H54 (cell line): Measurements from ENCODE around the gene MBOAT7.
"Not testable (repeated sequence)": the region's sequence is repeated elsewhere in the genome, so short reads cannot be mapped to it uniquely, and the experiment has no call there.

Experiments
- DNase-seq: peaks from one replicate; pipeline ENCODE4 v3.0.0; 2011; ENCODE audit warnings: low spot score, mixed read lengths; ENCODE audit not compliant: insufficient read length
- FAIRE-seq: peaks from 3 replicates; lab custom pipeline; 2011; peaks lifted over from hg19 to GRCh38; lab: Jason Lieb, UNC
- POLR2A ChIP-seq: IDR thresholded peaks from 2 replicates; pipeline ENCODE4 v1.6.1; 2011; ENCODE audit warnings: low read depth, mild to moderate bottlenecking, low read length

The MBOAT7 gene

DNA sequence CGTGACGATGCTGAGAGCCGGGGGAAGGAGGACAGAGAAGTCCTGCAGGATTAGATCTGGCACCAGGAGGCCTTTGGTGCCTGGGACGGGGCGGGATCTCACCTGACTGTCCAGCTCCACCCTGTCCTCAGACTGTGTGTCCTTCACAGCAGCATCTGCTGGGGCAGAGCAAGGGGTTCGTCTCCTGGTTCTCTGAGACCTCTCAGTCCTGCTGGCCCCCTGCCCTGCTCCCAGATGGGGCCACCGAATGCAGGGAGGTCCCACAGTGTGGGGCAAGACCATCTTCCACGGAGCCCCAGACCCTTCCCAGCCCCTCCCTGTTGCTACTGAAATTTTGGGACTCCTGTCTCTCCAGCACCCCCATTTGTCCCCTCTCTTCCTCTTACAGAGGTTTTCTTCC lies 28.9 kb upstream of the MBOAT7 start:
- TF ChIP-seq POLR2A, result no peak
- DNase-seq (no peak), FAIRE-seq (no peak)

DNA sequence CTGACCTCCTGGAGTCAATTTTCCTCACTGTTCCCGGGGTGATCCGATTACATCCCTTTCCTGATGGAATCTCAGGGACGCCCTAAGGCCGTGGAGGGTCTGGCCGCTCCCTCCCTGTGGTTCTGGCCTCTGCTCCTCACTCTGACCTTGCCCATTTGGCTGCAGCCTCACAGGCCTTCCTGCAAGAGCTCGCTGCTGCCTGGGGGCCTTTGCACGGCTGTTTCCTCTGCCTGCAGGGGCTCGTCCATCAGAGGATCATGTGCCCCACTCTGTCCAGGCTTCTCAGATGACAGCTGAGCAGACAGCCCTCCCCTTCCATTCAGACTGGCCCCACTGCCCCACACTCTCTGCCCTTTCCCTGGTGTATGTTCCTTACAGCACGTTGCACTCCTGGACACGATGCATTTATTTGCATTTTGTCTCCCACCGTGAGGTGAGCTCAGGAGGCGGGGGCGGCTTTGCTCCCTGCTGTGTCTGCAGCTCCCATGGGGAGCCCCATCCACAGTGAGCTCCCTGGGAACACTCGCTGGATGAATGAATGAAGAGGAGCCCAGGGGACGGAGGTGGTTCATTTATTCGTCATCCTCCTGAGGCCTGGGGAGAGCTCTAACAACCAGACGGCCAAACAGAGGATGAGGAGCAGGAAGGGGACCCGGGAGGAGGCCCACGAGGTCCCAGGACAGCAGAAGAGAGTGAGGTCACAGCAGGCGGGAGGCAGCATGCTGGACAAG lies 28.3 kb upstream of the MBOAT7 start:
- not testable (repeated sequence) for FAIRE-seq, DNase-seq

DNA sequence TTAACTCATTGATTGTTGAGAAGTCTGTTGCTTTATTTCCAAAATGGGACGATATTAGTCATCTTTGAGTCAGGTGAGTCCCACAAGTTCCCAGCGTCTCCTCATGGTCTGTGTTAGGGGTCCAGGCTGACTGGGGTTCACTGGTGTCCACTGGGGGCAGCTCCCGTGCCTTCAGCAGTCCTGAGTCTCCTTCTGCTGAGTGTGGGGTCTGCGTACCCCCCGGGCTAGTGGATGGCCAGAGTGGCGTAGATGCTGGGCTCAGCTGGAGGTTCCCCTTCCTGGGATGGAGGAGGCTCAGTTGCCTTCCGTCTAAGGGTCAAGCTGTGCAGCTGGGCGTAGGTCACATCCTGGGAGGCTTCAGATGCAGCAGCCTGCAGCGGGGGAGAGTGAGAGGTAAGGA lies 27.5 kb upstream of the MBOAT7 start:
- FAIRE-seq (no peak), DNase-seq (no peak)
- TF ChIP-seq POLR2A, result no peak

DNA sequence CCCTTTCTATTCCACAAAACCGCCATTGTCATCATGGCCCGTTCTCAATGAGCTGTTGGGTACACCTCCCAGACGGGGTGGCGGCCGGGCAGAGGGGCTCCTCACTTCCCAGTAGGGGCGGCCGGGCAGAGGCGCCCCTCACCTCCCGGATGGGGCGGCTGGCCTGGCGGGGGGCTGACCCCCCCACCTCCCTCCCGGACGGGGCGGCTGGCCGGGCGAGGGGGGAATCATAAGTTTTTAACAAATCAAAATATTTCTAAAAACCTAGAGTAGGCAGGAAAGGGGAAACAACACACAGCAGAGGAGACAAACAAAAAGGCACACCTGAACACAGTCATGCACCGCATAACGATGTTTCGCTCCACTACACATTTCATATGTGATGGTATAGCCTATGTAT lies 25.4 kb upstream of the MBOAT7 start:
- FAIRE-seq, DNase-seq: not testable (repeated sequence)

DNA sequence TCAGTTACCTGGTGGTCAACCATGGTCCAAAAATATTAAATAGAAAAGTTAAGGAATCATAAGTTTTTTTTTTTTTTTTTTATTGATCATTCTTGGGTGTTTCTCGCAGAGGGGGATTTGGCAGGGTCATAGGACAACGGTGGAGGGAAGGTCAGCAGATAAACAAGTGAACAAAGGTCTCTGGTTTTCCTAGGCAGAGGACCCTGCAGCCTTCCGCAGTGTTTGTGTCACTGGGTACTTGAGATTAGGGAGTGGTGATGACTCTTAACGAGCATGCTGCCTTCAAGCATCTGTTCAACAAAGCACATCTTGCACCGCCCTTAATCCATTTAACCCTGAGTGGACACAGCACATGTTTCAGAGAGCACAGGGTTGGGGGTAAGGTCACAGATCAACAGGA lies 24.8 kb upstream of the MBOAT7 start:
- not testable (repeated sequence) for DNase-seq, FAIRE-seq

DNA sequence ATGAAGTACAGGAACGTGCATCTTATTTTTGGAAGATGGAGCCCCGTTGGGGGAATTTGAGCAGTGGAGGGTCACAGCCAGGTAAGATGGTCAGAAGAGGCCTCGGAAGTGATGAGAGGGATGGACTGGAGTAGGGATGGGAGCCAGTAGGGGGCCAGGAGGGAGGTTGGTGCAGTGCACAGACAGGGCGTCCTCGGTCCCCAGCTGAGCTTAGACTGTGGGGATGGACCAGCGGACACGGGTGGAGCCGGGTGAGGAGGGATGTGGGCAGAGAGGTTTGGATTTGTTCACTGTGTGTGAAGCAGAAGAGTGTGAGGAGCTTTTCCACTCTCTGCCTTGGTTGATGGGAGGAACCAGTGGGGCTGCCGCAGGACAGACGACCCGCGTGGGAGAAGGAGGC lies 21.9 kb upstream of the MBOAT7 start:
- no peak for TF ChIP-seq POLR2A
- DNase-seq (no peak), FAIRE-seq (no peak)

DNA sequence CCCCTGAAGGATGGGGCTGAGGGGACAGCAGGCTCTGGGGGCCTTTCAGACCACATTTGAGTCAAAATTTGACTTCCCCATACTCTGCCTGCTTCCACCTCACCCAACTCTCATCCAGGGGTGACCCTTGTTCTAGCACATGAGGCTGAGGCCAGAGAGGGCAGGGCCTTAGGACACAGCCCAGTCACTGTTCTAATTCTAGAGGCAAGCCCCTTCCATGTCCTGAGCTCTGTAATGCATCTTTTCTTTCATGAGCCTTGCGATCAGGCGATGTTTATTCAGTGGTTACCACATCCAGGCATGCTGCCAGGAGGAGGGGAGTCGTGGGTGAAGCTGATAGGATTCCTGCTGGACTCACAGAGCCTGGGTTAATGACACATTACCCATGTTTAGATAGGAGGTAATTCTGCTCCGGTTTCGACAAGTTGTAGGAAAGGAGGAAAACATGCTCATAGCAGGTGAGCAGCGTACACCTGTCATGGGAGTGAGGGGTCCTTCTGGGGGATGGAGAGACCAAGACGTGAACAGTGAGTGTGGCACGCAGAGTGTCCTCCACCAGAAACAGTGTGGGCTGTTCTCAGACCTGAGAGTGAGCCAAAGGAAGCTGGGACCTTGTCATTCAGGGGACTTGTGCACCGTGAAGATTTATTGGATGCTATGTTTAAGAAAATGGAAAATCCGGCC lies 20.6 kb upstream of the MBOAT7 start:
- TF ChIP-seq POLR2A, result no peak
- peak; percentile 73 for FAIRE-seq
- DNase-seq, result peak; percentile 98

DNA sequence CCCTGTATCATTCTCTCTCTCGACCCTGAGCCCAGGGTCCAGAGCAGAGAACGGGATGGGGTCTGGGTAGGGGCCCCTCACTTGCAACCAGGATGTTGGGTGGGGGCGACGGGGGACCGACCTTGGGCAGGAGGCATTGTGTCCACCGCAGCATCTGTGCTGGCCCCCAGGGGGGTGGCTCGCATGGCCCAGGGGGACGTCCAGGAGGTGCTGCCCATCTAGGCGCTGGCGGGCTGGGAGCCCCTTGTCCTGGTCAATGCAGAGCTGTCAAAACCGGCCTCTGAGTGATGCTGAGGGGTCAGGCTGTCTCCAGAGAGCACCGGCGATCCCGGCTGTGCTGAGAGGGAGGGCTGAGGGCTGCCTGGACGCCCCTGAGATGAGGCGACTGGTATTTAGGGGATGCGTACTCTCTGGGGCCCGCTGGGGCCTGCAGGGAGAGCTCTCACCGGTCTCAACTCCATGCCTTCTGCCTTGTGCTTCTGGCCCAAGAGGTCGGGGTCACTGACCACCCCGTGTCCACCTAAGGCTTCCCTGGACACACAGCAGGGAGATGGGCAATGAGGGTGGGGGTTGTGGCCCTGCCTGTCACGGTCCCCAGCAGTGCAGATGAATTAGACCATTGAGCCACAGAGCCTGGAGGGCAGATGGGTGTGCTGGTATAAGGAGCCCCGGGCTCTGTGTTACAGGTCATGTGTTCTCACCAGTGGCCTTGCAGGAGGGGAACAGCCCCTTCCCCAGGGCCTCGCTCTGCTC lies 19.9 kb upstream of the MBOAT7 start:
- DNase-seq, result peak; percentile 53
- FAIRE-seq, result no peak
- peak; percentile 17; the same call in 1 of the 2 replicates for TF ChIP-seq POLR2A

DNA sequence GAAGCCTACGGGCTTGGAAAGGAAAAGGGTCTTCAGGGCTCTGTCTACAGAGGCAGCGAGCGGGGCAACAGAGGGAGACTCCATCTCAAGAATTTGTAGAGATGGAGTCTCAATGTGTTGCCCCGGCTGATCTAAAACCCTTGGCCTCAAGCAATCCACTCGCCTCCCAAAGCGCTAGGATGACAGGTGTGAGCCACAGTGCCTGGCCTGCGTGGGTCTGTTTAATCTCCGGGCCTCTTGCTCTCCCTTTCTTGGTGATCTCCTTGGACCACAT lies 19.3 kb upstream of the MBOAT7 start:
- no peak for TF ChIP-seq POLR2A
- FAIRE-seq, result no peak
- no peak for DNase-seq

DNA sequence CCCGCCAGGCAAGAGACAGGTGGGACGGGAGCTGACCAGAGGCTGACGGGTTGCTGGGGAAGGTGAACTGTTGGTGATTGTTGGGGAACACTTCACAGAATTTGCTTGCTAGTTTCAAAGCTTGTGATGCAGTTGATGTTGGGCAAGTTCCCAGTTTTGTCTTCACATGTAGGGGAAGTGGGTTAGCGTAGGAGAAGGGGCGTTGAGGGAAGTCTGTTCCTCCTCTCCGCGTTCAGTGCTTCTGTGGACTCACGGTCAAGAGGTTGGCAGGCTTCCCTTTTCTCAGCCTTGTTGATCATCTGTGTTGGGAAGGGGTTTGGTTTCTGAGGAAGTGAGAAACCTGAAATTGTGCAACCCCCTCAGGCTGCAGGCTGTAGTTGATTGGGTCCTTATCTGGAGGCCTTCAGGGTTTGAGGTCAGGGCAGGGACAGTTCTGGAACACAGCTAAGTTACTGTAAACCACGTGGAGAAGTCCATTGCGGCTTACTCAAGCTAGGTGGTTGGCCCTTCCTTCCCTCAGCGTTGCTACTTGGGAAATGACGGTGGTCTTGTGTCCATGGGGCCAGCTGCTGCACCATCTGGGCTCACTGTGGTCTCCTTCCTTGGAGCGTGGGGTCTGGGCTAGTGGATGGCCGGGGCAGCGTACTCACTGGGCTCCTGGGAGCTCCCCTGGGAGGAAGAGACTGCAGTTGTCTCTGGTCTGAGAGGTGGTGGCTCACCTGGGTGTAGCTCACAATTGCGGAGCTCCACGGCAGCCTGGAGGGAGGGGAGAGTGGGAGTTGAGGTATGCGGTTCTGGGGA lies 18.8 kb upstream of the MBOAT7 start:
- no peak for FAIRE-seq
- DNase-seq, result no peak

DNA sequence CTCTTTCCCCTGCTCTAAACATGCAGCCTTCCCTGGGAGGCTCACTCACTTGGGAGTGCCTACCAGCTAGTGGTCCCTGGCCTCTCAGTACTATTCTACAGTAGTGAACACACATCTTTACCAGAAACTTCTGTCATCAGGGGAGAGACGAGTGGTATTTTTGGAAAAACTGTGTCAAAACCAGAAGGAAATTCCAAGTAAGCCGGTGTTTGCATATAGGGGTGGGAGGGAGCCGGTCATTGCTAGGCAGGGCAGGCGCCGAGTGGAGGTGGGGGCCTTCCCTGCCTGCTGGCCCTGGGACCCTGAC lies 18.2 kb upstream of the MBOAT7 start:
- no peak for DNase-seq
- no peak for FAIRE-seq
- no peak for TF ChIP-seq POLR2A

More for the DNA sequence above, 18.8 kb upstream of the MBOAT7 start:
- TF ChIP-seq POLR2A, result no peak

DNA sequence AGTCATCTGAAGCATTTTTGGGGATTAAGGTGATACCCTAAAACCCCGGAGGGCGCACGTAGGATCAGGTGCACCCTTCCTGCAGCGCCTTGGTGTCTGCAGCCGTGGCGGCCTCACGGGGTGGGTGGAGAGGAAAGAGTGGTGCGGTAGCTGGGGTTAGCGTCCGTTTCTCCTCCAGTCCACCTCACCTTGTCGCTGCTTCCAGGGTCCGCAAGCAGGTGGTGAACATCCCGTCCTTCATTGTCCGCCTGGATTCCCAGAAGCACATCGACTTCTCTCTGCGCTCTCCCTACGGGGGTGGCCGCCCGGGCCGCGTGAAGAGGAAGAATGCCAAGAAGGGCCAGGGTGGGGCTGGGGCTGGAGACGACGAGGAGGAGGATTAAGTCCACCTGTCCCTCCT lies 17.8 kb upstream of the MBOAT7 start:
- not testable (repeated sequence) for DNase-seq, FAIRE-seq

DNA sequence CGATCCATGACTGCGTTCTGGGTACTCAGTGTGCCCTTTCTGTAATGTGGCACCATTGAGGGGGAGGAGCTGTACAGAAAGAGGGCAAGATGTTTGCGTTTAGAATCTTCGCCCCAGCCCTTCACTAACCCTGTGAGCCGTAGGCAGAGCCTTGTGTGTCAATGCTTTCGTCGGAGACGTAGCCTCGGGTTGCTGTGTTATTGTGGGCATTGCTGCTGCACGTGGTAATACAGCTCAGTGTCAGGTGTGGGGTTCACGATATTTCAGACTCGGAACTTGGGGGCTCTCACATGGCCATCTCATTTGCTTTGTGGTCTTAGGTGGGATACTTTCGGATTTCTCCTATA lies 17.4 kb upstream of the MBOAT7 start:
- no peak for FAIRE-seq
- no peak for TF ChIP-seq POLR2A
- no peak for DNase-seq
